Neural cell (in vitro differentiated cells): ENCODE results near the gene POU2F3.

Source experiments
- CTCF ChIP-seq: fragments of 450-650 bp; IDR thresholded peaks from 2 replicates; pipeline ENCODE4 v1.5.1; 2014; ENCODE audit warnings: antibody characterized with exemption, mild to moderate bottlenecking, moderate library complexity; ENCODE audit not compliant: poor library complexity, severe bottlenecking
- EP300 ChIP-seq: fragments of 450-650 bp; conservative IDR thresholded peaks from 2 replicates; pipeline ENCODE4 v1.6.1; 2014; ENCODE audit warnings: antibody characterized with exemption, mild to moderate bottlenecking, moderate library complexity; ENCODE audit not compliant: poor library complexity, severe bottlenecking
- POLR2AphosphoS5 ChIP-seq: IDR thresholded peaks from 2 replicates; pipeline ENCODE4 v1.6.1; 2012
- SMC3 ChIP-seq: fragments of 450-650 bp; conservative IDR thresholded peaks from 2 replicates; pipeline ENCODE4 v1.6.1; 2014; ENCODE audit warnings: antibody characterized with exemption, mild to moderate bottlenecking, moderate library complexity; ENCODE audit not compliant: poor library complexity
- TAF1 ChIP-seq: IDR thresholded peaks from 2 replicates; pipeline ENCODE4 v1.6.1; 2012; ENCODE audit warnings: low read depth

GRCh38 chr11:120302001-120302805 lies 62.3 kb downstream of the POU2F3 start:
- TF ChIP-seq TAF1 (no peak), POLR2AphosphoS5 (no peak), EP300 (no peak), CTCF (no peak), SMC3 (no peak)
